Islet of Langerhans (tissue), 1 donor: Measurements from ENCODE around the gene ASIC4.
A peak's percentile ranks its signal among the peaks of the same experiment; 100 is the strongest.

Source experiments
- FAIRE-seq: peaks from one replicate; lab custom pipeline; 2011; peaks lifted over from hg19 to GRCh38; lab: Jason Lieb, UNC

The ASIC4 gene

DNA sequence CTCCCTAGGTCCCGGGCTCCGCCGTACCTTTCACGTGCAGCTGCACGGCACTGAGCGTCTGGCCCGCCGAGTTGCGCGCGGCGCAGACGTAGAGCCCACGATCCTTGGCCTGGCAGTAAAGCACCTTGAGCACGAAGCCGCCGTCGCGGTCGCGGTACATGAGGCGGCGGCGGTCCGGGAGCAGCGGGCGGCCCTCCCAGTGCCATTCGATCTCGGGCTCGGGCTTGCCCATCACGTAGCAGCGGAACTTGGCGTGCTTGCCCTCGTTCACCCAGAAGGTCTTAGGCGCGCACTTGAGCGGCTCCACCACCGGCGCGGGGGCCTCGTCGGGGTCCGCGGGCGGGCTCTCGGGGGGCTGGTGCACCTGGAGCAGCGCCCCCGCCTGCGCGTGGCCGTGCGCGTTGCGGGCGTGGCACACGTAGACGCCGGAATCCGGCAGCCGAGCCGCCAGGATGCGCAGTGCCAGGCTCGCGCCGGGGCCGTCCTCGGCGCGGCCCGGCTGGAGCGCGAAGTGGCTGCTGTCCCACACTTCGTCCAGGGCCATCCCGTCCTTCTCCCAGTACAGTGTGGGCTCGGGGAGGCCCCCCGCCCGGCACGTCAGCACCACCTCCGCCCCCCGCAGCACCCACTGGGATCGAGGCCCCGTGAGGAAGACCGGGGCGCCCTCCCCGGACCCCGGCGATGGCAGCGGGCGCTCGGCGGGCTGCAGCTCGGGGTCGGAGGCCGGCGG, 56.1 kb downstream of the ASIC4 start:
- FAIRE-seq: no peak

GRCh38 chr2:219570924-219571310, 56.6 kb downstream of the ASIC4 start:
- FAIRE-seq: no peak

DNA sequence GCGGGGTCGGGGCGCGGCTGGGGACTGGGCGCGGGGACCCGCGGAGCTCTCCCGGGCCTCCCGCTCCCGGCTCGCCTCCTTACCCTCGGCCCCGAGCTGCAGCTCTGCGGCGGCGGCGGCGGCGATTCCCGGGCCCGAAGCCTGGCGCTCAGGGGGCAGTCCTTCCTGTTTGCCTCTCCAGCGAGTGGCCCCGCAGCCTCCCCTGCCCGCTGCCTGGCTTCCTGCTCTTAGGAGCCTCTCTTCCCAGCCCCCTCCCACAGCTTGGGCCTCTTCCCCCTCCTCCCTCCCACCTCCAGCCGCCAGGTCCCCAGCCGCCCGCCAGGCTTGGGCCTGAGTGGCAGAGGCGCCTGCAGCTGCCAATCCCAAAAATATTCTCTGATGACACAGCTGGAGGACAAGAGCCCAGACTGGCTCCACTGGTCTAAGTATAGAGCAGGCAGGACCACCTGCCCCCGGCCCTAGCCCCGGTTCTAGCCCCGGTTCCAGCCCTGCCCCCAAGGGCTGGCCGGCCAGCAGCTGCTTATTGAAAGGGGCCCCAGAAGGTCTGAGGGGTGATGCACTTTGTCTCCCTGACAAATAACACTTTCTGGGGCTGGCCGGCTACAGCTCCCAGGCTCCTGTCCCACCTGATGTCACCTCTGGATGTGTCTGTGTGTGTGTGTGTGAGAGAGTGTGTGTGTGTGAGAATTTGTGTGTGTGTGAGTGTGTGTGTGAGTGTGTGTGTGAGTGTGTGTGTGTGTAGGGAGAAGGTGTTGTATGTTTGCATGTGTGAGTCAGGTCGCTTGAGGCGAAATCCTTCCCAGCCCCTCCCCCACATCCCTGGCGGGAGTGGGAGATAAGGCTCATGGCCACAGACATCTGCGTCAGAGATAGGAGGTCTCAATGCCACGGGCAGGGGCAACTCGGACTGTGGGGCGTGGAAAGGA, 57.3 kb downstream of the ASIC4 start, which contains the start of gene OBSL1:
TSS of gene OBSL1 (minus strand) at position 229 of the 926 bp plus-strand sequence. CDS start 307 bp downstream, outside the sequence.
- FAIRE-seq: peak; percentile 41

- no peak for FAIRE-seq
Observed at GRCh38 chr2:219572237-219573001, 58.1 kb downstream of the ASIC4 start, which contains the start of gene INHA. Gene INHA, plus strand, starts transcription at chr2:219572310. Its CDS starts 65 bp downstream, at chr2:219572375.

DNA sequence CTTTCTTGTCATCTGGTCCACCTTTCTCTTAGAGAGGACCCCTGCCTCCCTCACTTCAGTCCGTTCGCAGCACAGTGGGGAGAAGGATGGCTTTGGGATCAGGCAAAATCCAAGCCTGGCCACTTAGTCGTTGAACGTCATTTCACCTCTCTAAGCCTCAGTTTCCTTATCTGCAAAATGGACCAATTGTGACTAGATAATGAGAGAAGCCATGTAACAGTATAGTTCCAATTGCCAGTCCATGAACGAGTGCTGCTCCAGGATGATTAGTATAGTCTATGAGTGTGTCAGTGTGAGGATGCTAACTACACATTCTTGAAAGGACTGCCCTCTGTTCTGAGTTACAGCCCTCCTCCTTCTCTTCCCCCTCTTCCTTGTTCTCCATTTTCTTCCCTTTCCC, 58.9 kb downstream of the ASIC4 start:
- FAIRE-seq: no peak

- FAIRE-seq: no peak
Observed at GRCh38 chr2:219574484-219575311, 60.4 kb downstream of the ASIC4 start.

GRCh38 chr2:219575566-219576504, 61.6 kb downstream of the ASIC4 start:
- FAIRE-seq: no peak

DNA sequence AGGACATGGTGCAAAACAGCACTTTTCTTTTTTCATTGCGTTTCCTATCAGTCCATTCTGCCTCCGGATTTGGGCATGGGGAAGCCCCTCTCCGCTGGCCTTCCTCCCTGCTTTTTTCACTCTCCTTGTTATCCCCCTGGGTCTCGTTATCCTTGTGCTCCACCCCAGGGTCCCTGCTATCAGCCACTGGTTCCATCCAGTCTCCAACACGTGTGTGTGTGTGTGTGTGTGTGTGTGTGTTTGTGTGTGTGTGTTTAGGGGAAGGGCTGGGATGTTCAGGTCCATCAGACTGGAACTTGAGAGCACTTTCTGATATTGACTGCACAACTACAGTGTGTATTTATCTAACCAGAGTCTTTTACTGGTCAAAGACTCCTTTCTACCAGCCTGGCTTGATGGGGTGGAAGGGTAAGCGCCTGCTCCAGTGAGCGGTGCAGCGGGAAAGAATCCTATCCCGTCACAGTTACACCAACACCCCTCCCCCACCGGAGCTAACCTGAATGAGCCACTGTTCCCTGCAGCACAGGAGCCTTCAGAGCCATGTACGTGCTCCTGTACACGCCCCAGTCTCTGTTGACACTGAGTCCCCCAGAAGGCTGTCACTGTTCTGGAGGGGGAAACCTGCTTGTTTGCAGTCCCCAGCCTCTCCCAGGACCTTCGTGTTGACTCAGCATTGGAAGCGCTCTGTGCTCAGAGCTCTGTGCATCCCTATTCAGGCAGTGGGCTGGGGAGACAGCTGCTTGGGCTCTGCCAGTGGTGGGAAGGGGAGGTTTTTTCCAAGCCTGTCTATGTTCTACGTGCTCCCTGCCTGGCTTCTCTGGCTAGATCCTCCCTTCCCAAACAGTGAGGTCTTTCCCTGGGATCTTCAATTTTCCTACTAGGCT, 62.5 kb downstream of the ASIC4 start:
- FAIRE-seq: no peak

DNA sequence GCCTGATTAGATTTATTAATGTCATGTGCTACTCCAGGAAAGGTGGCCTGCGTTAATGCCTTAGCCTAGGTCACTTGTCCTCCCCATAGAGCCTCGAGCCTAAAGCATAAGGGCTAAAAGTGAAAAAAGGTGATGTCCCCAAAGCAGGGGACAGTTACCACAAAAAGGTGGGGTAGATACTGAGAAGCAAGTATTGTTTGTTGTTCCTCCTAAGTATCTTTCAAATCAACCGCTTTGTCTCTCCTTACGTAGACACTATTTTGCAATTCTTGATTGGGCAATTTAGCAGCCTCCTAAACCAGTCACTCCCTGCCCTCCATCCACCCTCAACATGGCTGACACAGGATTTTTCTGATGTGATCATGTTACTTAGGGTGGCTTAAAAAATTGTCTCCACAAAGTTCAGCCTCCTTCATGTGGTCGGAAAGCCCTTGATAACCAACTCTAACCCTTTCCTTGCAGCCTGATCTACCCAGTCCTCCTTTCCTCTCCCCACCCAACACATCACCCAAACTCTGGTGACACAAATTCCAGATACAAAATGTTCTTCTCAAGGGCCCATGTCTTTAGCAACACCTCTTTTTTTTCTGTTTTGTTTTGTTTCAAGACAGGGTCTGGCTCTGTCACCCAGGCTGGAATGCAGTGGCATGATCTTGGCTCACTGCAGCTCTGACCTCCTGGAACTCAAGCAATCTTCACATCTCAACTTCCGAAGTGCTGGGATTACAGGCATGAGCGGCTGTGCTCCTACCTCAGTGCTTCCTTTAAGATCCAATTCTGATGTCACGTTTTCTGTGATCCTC, 64.7 kb downstream of the ASIC4 start:
- no peak for FAIRE-seq

DNA sequence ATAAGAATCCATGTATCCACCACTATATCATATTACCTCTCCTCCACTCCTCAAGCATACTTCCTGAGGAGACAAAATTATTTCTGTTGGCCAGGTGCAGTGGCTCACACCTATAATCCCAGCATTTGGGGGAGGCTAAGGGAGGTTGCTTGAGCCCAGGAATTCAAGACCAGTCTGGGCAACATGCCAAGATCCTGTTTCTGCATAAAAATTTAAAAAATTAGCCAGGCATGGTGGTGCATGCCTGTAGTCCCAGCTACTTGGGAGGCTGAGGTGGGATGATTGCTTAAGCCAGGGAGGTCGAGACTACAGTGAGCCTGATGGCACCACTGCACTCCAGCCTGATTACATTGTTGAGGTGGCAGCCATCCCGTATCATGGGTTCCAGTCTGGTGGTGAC, 67.1 kb downstream of the ASIC4 start:
- FAIRE-seq: no peak
